ENCODE measurements around the gene GTPBP10. TPM values are rescaled to one million over a fixed set of nuclear protein-coding genes. Genes with fewer than 3 reads are reported as not detected.

The GTPBP10 gene
- polyA plus RNA-seq, 1 donor (not counting 4 experiments of a cell fraction or from before 2014, with no cell fraction given), result 26.6 TPM

DNA sequence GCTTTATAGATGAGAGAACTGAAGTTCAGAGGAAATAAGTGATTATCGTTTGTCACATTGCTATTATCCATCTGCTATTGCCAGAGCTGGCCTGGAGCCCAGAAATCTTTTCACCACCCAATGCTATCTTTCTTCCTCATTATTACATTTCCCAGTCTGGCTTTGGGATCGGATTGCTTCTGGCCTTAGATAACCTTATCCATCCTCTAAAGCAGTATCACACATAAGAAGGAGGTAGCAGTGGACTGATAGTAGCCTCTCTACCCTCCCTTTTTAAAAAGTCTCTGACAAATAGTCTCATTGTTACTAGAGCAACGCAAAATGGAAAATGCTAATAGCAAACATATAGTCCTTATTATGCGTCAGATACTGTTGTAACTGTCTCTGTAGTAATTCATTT is 55.5 kb downstream of the GTPBP10 start:
- Histone ChIP-seq H3K4me3 (ENCODE audit: control insufficient read depth in 2 of 3, extremely low read depth in 1 of 3, insufficient read depth in 2 of 3, low read depth in 1 of 3, low read length in 3 of 3) (no peak overlapping the region), H3K79me2 (ENCODE audit: control insufficient read depth, insufficient read depth, low read length) (peaks cover 20% of the 10 kb centered on the region), H3K9ac (ENCODE audit: control insufficient read depth, extremely low read depth, insufficient read depth, low read length) (no peak overlapping the region), H3K27ac (ENCODE audit: control insufficient read depth, insufficient read depth, low read length) (no peak overlapping the region), H3K9me3 (ENCODE audit: control insufficient read depth, low read depth, low read length) (no peaks in the 10 kb centered on the region), H3K4me1 (ENCODE audit: control insufficient read depth, extremely low read depth, insufficient read depth, low read length) (peaks cover 4% of the 10 kb centered on the region), H2AFZ (ENCODE audit: control insufficient read depth, low read length) (no peak overlapping the region), H3K27me3 (ENCODE audit: control insufficient read depth, extremely low read depth, insufficient read depth, low read length) (no peaks in the 10 kb centered on the region), H4K20me1 (ENCODE audit: control insufficient read depth, extremely low read depth, insufficient read depth, low read length) (no peaks in the 10 kb centered on the region), H3K36me3 (ENCODE audit: control insufficient read depth in 2 of 2, extremely low read depth in 1 of 2, insufficient read depth in 2 of 2, low read length in 2 of 2) (peaks cover 3 to 4% of the 10 kb centered on the region in 2 experiments), H3K4me2 (ENCODE audit: control insufficient read depth, extremely low read depth, insufficient read depth, low read depth, low read length) (no peak overlapping the region), H3K9me1 (ENCODE audit: control insufficient read depth, extremely low read depth, insufficient read depth, low read length) (no peaks in the 10 kb centered on the region)
- no peak for FAIRE-seq
- dilution Hi-C loops (cut with MboI; ENCODE audit: extremely low pct_ligation_motif_present, low sequenced_read_pairs), result no loop called here
- DNase-seq (ENCODE audit: low read depth, low spot score), result no peak
- TF ChIP-seq EZH2 (IDR thresholded peaks at IDR 0.05; ENCODE audit: low read length), result no peak
- TF ChIP-seq, protein P1, sequence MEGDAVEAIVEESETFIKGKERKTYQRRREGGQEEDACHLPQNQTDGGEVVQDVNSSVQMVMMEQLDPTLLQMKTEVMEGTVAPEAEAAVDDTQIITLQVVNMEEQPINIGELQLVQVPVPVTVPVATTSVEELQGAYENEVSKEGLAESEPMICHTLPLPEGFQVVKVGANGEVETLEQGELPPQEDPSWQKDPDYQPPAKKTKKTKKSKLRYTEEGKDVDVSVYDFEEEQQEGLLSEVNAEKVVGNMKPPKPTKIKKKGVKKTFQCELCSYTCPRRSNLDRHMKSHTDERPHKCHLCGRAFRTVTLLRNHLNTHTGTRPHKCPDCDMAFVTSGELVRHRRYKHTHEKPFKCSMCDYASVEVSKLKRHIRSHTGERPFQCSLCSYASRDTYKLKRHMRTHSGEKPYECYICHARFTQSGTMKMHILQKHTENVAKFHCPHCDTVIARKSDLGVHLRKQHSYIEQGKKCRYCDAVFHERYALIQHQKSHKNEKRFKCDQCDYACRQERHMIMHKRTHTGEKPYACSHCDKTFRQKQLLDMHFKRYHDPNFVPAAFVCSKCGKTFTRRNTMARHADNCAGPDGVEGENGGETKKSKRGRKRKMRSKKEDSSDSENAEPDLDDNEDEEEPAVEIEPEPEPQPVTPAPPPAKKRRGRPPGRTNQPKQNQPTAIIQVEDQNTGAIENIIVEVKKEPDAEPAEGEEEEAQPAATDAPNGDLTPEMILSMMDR (optimal IDR thresholded peaks at IDR 0.05 in 1 of 3, IDR thresholded peaks at IDR 0.05 in 1 of 3, conservative IDR thresholded peaks at IDR 0.05 in 1 of 3; ENCODE audit: extremely low read depth in 1 of 3, insufficient read depth in 2 of 3, low read length in 3 of 3), result no peak

DNA sequence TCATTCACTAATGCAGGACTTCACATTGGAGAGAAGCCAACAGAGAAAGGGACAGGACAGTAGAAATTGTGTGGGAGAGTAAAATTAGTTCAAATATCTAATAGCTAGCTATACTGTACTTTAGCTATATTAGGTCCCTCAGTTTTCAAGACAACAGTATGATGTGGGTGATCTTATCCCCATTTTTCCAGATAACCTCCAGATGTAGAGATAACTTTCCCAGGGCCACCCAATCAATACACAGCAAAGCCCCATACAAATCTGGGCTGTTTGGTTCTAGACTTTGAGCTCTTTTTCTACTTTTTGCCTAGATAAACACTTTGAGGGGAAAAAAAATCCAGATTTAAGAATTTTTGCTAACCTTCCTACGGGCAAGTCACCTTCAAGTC is 56.3 kb downstream of the GTPBP10 start:
- Histone ChIP-seq H3K4me2 (ENCODE audit: control insufficient read depth, extremely low read depth, insufficient read depth, low read depth, low read length) (peak overlapping the region; percentile 95), H3K27ac (ENCODE audit: control insufficient read depth, insufficient read depth, low read length) (peak overlapping the region; percentile 100), H3K36me3 (ENCODE audit: control insufficient read depth in 2 of 2, extremely low read depth in 1 of 2, insufficient read depth in 2 of 2, low read length in 2 of 2) (peaks cover 4 to 5% of the 10 kb centered on the region in 2 experiments), H3K4me1 (ENCODE audit: control insufficient read depth, extremely low read depth, insufficient read depth, low read length) (peaks cover 4% of the 10 kb centered on the region), H3K27me3 (ENCODE audit: control insufficient read depth, extremely low read depth, insufficient read depth, low read length) (no peaks in the 10 kb centered on the region), H3K9me3 (ENCODE audit: control insufficient read depth, low read depth, low read length) (no peaks in the 10 kb centered on the region), H3K79me2 (ENCODE audit: control insufficient read depth, insufficient read depth, low read length) (peaks cover 25% of the 10 kb centered on the region), H3K4me3 (ENCODE audit: control insufficient read depth in 2 of 3, extremely low read depth in 1 of 3, insufficient read depth in 2 of 3, low read depth in 1 of 3, low read length in 3 of 3) (peak overlapping the region; percentile 55 to 93 (median 86)), H3K9ac (ENCODE audit: control insufficient read depth, extremely low read depth, insufficient read depth, low read length) (peak overlapping the region; percentile 99), H4K20me1 (ENCODE audit: control insufficient read depth, extremely low read depth, insufficient read depth, low read length) (no peaks in the 10 kb centered on the region), H3K9me1 (ENCODE audit: control insufficient read depth, extremely low read depth, insufficient read depth, low read length) (no peaks in the 10 kb centered on the region), H2AFZ (ENCODE audit: control insufficient read depth, low read length) (peak overlapping the region; percentile 95)
- no peak for DNase-seq (ENCODE audit: low read depth, low spot score)
- dilution Hi-C loops (cut with MboI; ENCODE audit: extremely low pct_ligation_motif_present, low sequenced_read_pairs), result no loop called here
- TF ChIP-seq EZH2 (IDR thresholded peaks at IDR 0.05; ENCODE audit: low read length), result no peak
- TF ChIP-seq, protein P1 (optimal IDR thresholded peaks at IDR 0.05 in 1 of 3, IDR thresholded peaks at IDR 0.05 in 1 of 3, conservative IDR thresholded peaks at IDR 0.05 in 1 of 3; ENCODE audit: extremely low read depth in 1 of 3, insufficient read depth in 2 of 3, low read length in 3 of 3), result no peak
- no peak for FAIRE-seq

All from keratinocyte (primary cell).